GM18861 (cell line): Measurements from ENCODE around the gene NUTM2A.
A peak's percentile ranks its signal among the peaks of the same experiment; 100 is the strongest.
"Not testable (repeated sequence)": the region's sequence is repeated elsewhere in the genome, so short reads cannot be mapped to it uniquely, and the experiment has no call there.

ENCODE experiments used
- ATAC-seq: cut with Tn5 transposase; IDR thresholded peaks from one replicate; pipeline ENCODE4 v1.9.1; 2021; ENCODE audit not compliant: unreplicated experiment

Gene NUTM2A

GRCh38 chr10:87225148-87225547, at the start of gene NUTM2A:
Gene NUTM2A, plus strand, starts transcription at chr10:87225448. Its CDS starts 383 bp downstream, at chr10:87225831.
- not testable (repeated sequence) for ATAC-seq

- ATAC-seq, result not testable (repeated sequence)
Observed at GRCh38 chr10:87177587-87177986, 47.7 kb upstream of the NUTM2A start.

- not testable (repeated sequence) for ATAC-seq
Observed at GRCh38 chr10:87184421-87184820, 40.8 kb upstream of the NUTM2A start.

GRCh38 chr10:87186016-87186415, 39.2 kb upstream of the NUTM2A start:
- ATAC-seq, result not testable (repeated sequence)

- not testable (repeated sequence) for ATAC-seq
Observed at GRCh38 chr10:87187573-87187972, 37.7 kb upstream of the NUTM2A start.

DNA sequence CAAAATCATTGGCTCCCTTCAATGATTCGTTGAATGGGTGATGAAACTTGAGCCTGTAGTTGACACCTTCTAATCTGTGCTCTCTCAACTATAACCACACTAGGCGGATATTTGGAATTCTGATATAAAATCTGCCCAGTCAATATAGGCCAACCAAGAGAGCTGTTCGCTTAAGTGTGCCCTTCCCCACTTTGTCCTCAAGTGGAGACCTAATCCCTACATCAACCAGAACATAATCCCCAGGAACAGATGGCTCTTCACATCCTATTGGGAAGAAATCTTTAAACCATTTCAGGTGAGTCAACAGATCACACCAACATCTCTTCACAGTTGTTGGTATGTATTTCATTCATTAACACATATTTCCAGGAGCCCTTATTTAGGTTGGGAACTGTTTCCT, 33.4 kb upstream of the NUTM2A start:
- not testable (repeated sequence) for ATAC-seq

GRCh38 chr10:87200924-87201323, 24.3 kb upstream of the NUTM2A start:
- ATAC-seq, result peak; percentile 78

DNA sequence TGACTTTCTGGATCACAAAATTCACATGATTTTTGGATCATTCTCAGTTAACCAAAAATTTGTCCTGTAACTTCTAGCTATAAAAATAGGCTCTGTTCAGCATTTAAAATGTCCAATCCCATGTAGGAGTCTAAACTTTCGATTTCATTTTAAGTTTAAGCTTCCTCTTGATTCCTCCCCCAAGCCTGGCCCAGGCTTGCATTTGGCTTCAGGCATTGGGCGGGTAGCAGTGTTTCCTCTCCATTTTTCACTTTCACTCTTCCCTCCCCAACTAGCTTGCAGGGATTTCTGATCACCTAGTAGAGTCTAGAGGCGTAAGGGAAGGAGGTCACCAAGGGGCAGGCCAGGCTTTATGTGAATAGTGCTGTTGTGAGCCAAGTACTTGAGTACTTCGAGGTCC, 20.4 kb upstream of the NUTM2A start:
- not testable (repeated sequence) for ATAC-seq

- not testable (repeated sequence) for ATAC-seq
Observed at GRCh38 chr10:87206922-87207321, 18.3 kb upstream of the NUTM2A start.

- not testable (repeated sequence) for ATAC-seq
Observed at GRCh38 chr10:87210309-87210708, 14.9 kb upstream of the NUTM2A start.

DNA sequence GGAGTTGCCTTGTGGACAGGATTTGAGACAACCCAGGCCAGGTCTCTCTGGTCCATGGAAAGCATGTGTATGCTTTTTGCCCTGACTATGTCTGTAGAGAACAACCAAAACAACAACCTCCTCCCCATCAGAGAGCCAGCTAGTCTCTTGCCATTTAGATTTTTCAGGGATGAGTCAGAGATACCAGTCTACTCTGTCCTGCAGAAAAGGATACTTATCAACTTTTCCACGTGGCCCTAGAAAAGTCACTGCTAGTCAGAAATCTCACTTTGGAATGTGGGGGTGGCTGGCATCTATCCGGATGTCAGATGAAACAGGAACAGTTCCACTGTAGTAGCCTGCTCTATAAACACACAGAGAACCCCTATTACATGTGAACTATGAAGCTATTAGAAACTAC, 13.4 kb upstream of the NUTM2A start:
- ATAC-seq, result not testable (repeated sequence)

DNA sequence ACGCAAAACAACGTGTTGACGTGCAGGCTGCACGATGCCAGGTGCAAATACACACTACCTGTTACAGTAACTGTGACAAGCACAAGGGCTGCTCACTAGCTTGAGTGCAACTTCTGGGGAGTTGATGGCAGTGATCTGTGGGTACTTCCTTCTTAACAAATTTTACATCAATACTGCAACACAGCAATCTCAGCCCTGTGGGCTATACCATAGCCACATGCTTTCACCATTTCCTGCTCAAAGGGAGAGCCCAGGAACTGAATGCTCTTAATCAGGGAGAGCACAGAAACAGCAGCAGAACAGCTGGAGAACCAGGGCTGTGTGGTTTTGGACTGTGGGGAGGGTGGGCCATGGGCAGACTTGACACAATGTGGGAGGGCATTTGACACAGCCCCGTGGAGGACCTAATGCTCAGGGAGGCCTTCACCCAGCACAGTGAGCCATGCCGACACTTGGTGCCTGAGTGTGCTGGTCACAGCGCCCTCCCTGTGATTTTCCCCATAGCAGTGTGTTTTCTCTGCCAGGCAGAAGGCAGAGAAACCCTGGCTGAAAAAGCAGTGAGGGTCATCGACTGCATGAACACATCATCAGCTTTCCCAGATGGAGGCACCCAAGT, 12.0 kb upstream of the NUTM2A start:
- ATAC-seq, result not testable (repeated sequence)

- ATAC-seq, result not testable (repeated sequence)
Observed at GRCh38 chr10:87213806-87214205, 11.4 kb upstream of the NUTM2A start.

DNA sequence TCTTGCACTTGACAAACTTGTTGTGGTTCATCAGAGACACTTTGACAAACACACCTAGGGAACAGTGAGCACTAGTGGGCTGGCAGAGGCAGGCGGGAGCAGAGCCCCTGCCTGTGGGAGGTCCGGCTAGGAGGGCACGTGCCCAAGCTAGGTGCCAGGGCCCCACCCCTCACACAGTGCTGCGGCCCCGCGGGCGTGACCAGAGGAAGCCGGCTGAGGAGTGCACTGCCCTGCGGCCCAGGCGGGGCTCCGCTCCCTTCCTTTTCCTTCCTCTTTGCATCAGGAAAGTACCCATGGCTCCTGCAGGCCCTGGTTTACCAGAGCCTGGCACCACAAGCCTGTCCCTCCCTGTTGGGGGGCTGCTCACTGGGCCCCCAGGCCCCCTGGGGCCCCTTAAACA, 9.1 kb upstream of the NUTM2A start:
- ATAC-seq, result not testable (repeated sequence)

DNA sequence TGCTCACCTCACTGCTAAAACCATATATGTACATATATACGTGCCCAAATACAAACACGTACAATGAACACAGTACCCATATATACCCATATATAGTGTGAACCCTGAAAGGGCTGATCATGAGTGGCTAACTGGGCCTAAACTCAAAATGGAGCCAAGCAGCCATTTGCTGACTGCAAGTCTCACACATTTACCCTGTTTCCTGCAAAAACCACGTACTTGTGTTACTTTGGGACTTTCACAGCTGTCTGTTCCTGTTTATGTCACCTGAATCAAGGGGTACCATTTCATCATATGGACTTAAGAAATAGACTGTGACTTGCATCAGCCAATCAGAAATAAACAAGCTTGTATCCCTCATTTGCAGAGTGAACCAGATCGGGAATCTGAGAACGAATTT, 5.9 kb upstream of the NUTM2A start:
- not testable (repeated sequence) for ATAC-seq

DNA sequence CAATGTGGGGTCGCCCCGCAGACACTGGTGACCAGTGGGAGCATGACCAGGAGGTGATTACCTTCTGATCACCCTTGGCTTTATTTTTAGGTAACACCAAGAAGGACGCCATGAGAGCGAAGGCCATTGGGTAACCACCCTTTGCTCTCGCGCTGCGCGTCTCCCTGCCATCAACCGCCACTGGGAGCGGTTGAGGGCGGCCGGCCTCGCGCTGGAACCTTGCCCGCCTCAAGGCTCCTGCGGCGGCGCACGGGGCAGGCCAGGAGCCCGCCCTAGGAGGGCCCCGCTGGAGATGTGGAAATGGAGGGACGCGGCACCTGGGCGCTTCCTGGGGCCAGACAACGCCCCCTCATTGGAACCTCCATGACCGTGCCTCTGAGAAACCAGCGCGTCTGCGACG, 2.5 kb upstream of the NUTM2A start:
- ATAC-seq, result not testable (repeated sequence)

GRCh38 chr10:87228247-87228646, 3.0 kb downstream of the NUTM2A start:
- not testable (repeated sequence) for ATAC-seq

- not testable (repeated sequence) for ATAC-seq
Observed at GRCh38 chr10:87229211-87229610, 4.0 kb downstream of the NUTM2A start.

- ATAC-seq, result not testable (repeated sequence)
Observed at GRCh38 chr10:87234854-87235253, 9.6 kb downstream of the NUTM2A start.

DNA sequence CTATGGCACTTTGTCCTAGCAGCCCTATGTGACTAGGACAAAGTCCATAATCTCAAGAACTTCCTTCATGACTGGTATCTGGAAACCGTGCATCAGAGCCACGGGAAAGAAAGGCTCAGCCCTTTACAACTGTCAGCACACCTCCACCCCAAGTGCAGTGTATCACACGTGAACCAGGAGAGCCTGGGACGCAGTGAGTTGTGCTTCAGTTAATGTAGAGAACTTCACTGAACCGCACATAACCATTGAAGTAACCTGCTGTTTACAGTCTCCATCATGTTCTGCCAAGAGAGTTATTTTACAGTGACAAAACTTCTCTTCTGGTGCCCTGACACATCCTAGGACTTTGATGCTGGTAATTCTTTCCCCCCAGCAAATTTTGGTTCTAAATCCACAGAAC, 12.0 kb downstream of the NUTM2A start:
- not testable (repeated sequence) for ATAC-seq

DNA sequence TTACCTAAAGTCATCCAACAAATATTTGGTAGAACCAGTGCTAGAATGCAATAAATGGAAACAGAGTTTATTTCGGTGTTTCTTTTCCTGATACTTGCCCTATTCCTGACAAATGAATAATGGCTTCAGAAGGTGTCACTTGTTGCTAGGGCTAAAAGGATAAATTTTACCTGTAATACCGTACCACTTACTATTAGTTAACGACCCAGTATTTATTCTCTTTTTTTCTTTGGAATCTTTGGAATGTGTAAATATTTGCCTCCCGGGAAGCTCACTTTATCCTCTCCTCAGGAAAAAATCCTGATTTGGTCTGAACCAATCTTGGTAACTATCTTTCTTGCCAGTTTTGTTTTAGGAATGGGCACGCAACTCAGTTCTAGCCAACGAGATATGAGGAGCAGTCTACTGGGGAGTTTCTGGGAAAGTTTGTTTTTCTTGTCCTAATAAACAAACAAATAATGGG, 14.1 kb downstream of the NUTM2A start:
- not testable (repeated sequence) for ATAC-seq

GRCh38 chr10:87242192-87242591, 16.9 kb downstream of the NUTM2A start:
- not testable (repeated sequence) for ATAC-seq

- ATAC-seq, result not testable (repeated sequence)
Observed at GRCh38 chr10:87247335-87247734, 22.1 kb downstream of the NUTM2A start.
